H1 (cell line): ENCODE data around the gene SSTR3. TPM values are rescaled to one million over a fixed set of nuclear protein-coding genes. Genes with fewer than 3 reads are reported as not detected.

Experiments used
- CTCF ChIA-PET: fragments of 300-600 bp; sonication (Branson Sonifier 250); formaldehyde crosslinking; loops from one replicate; lab custom pipeline; 2021; ENCODE audit not compliant: partially characterized antibody; lab: Charles Lee
- POLR2A ChIA-PET: fragments of 300-600 bp; sonication (Branson Sonifier 250); formaldehyde crosslinking; loops from one replicate; lab custom pipeline; 2021; ENCODE audit warnings: inconsistent platforms; ENCODE audit not compliant: partially characterized antibody; lab: Charles Lee
- DNase-seq, 2 experiments: peaks; one replicate each; pipeline versions ENCODE4 v3.0.0 to v3.0.0-alpha.2; 2010 to 2022; ENCODE audit warnings: low spot score in 2 of 2, low read depth in 1 of 2, mixed read lengths in 1 of 2
- FAIRE-seq: peaks from 2 replicates; lab custom pipeline; 2011; peaks lifted over from hg19 to GRCh38; lab: Jason Lieb, UNC
- H2AFZ ChIP-seq: 2 replicates; pipeline ENCODE4 v1.8.1; 2012; ENCODE audit warnings: low read length, inconsistent platforms
- H2AK5ac ChIP-seq: 2 replicates; pipeline ENCODE4 v1.6.1; 2013; ENCODE audit warnings: low read depth, low read length
- H2BK120ac ChIP-seq: replicated peaks from 2 replicates; pipeline ENCODE3; 2013; ENCODE audit warnings: low read depth, low read length, inconsistent platforms
- H2BK12ac ChIP-seq: 2 replicates; pipeline ENCODE4 v1.6.1; 2013; ENCODE audit warnings: low read depth, low read length
- H2BK15ac ChIP-seq: 2 replicates; pipeline ENCODE4 v1.6.1; 2013; ENCODE audit warnings: low read length
- H2BK20ac ChIP-seq: 2 replicates; pipeline ENCODE4 v1.6.1; 2013; ENCODE audit warnings: low read length
- H2BK5ac ChIP-seq: 2 replicates; pipeline ENCODE4 v1.6.1; 2013; ENCODE audit warnings: low read depth, low read length
- H3K14ac ChIP-seq: 2 replicates; pipeline ENCODE4 v1.6.1; 2013; ENCODE audit warnings: inconsistent platforms; ENCODE audit not compliant: insufficient read length
- H3K18ac ChIP-seq: 2 replicates; pipeline ENCODE4 v1.6.1; 2013; ENCODE audit warnings: low read length; ENCODE audit errors: extremely low read depth
- H3K23ac ChIP-seq: 2 replicates; pipeline ENCODE4 v1.6.1; 2013; ENCODE audit warnings: inconsistent platforms; ENCODE audit not compliant: insufficient read length
- H3K23me2 ChIP-seq: 2 replicates; pipeline ENCODE4 v1.6.1; 2013; ENCODE audit warnings: low read depth, low read length
- H3K27ac ChIP-seq: 2 replicates; pipeline ENCODE4 v1.6.1; 2011; ENCODE audit warnings: low read depth, low read length, inconsistent platforms
- H3K27me3 ChIP-seq, 4 experiments: replicated peaks in 1 of 4; 1 replicate in 1 of 4; 2 replicates in 3 of 4; pipeline versions ENCODE4 v1.6.1 to v1.8.1; 2011 to 2013; ENCODE audit warnings: low read length in 3 of 4, mild to moderate bottlenecking in 3 of 4, inconsistent platforms in 2 of 4, mixed read lengths in 2 of 4, moderate library complexity in 1 of 4; ENCODE audit not compliant: control insufficient read depth in 3 of 4, insufficient read depth in 3 of 4; ENCODE audit errors: extremely low read depth in 1 of 4
- H3K36me3 ChIP-seq, 4 experiments: 2 replicates each; pipeline versions ENCODE4 v1.6.1 to v1.8.1; 2011 to 2013; ENCODE audit warnings: mild to moderate bottlenecking in 4 of 4, low read length in 3 of 4, moderate library complexity in 2 of 4, control low read depth in 1 of 4, inconsistent platforms in 1 of 4; ENCODE audit not compliant: insufficient read depth in 4 of 4, control insufficient read depth in 2 of 4
- H3K4ac ChIP-seq: replicated peaks from 2 replicates; pipeline ENCODE3; 2013; ENCODE audit warnings: low read length, low read depth, mixed read lengths, inconsistent platforms; ENCODE audit not compliant: insufficient read length
- H3K4me1 ChIP-seq, 4 experiments: replicated peaks in 1 of 4; 1 replicate in 1 of 4; 2 replicates in 3 of 4; pipeline versions ENCODE4 v1.6.1 to v1.8.1; 2011 to 2013; ENCODE audit warnings: low read length in 3 of 4, inconsistent platforms in 2 of 4, mixed read lengths in 1 of 4; ENCODE audit not compliant: insufficient read depth in 4 of 4, control insufficient read depth in 3 of 4
- H3K4me2 ChIP-seq, 2 experiments: 2 replicates each; pipeline versions ENCODE4 v1.6.1 to v1.8.1; 2011 to 2013; ENCODE audit warnings: low read depth in 2 of 2, low read length in 2 of 2, control low read depth in 1 of 2, inconsistent platforms in 1 of 2, mild to moderate bottlenecking in 1 of 2; ENCODE audit not compliant: insufficient read depth in 1 of 2
- H3K4me3 ChIP-seq, 4 experiments: fragments of 200-600, 300-600 bp in 1 of 4; sonication (generic), shearing (Covaris generic), sonication (Bioruptor Twin) in 1 of 4; 2 replicates each; pipeline versions ENCODE4 v1.5.1 to v1.8.1; 2011 to 2016; ENCODE audit warnings: low read length in 4 of 4, low read depth in 3 of 4, control low read depth in 2 of 4, inconsistent platforms in 2 of 4, mild to moderate bottlenecking in 2 of 4, mixed read lengths in 1 of 4, moderate library complexity in 1 of 4; ENCODE audit not compliant: insufficient read depth in 2 of 4; ENCODE audit errors: extremely low read depth in 1 of 4
- H3K56ac ChIP-seq: replicated peaks from 2 replicates; pipeline ENCODE3; 2013; ENCODE audit warnings: low read depth, mild to moderate bottlenecking, mixed read lengths, low read length, inconsistent platforms; ENCODE audit not compliant: insufficient read length
- H3K79me1 ChIP-seq: 2 replicates; pipeline ENCODE4 v1.6.1; 2013; ENCODE audit warnings: low read depth, low read length, control low read depth
- H3K79me2 ChIP-seq, 2 experiments: 2 replicates each; pipeline versions ENCODE4 v1.6.1 to v1.8.1; 2012 to 2013; ENCODE audit warnings: low read length in 2 of 2, mild to moderate bottlenecking in 2 of 2, inconsistent platforms in 1 of 2; ENCODE audit not compliant: insufficient read depth in 2 of 2, control insufficient read depth in 1 of 2
- H3K9ac ChIP-seq, 4 experiments: replicated peaks in 1 of 4; 1 replicate in 1 of 4; 2 replicates in 3 of 4; pipeline versions ENCODE4 v1.6.1 to v1.8.1; 2011 to 2013; ENCODE audit warnings: low read depth in 3 of 4, low read length in 3 of 4, control low read depth in 2 of 4, mild to moderate bottlenecking in 2 of 4, moderate library complexity in 2 of 4, inconsistent platforms in 1 of 4; ENCODE audit errors: extremely low read depth in 1 of 4
- H3K9me3 ChIP-seq, 2 experiments: 2 replicates each; pipeline versions ENCODE4 v1.6.1 to v1.8.1; 2012 to 2013; ENCODE audit warnings: mild to moderate bottlenecking in 2 of 2, moderate library complexity in 2 of 2, control low read depth in 1 of 2, inconsistent platforms in 1 of 2, low read depth in 1 of 2, low read length in 1 of 2, mixed read lengths in 1 of 2; ENCODE audit not compliant: insufficient read depth in 2 of 2
- H4K20me1 ChIP-seq, 2 experiments: replicated peaks in 1 of 2; 2 replicates each; pipeline versions ENCODE3 to v1.8.1; 2011 to 2013; ENCODE audit warnings: inconsistent platforms in 2 of 2, low read length in 2 of 2, mild to moderate bottlenecking in 1 of 2; ENCODE audit not compliant: insufficient read depth in 2 of 2, control insufficient read depth in 1 of 2
- H4K5ac ChIP-seq: 2 replicates; pipeline ENCODE4 v1.6.1; 2013; ENCODE audit warnings: low read length, low read depth, mixed read lengths, inconsistent platforms; ENCODE audit not compliant: insufficient read length
- H4K8ac ChIP-seq: 2 replicates; pipeline ENCODE4 v1.8.0; 2013; ENCODE audit warnings: mild to moderate bottlenecking, moderate library complexity, low read length, inconsistent platforms; ENCODE audit not compliant: insufficient read depth; ENCODE audit errors: extremely low read depth
- H4K91ac ChIP-seq: replicated peaks from 2 replicates; pipeline ENCODE3; 2013; ENCODE audit warnings: low read length, mixed read lengths, inconsistent platforms; ENCODE audit not compliant: insufficient read length
- CTCF ChIP-seq, 3 experiments: IDR thresholded peaks; 1 replicate in 2 of 3; 2 replicates in 1 of 3; pipeline versions ENCODE4 v1.5.1 to v1.6.1; 2011; ENCODE audit warnings: low read length in 3 of 3, mild to moderate bottlenecking in 3 of 3, inconsistent platforms in 2 of 3, low read depth in 1 of 3, moderate library complexity in 1 of 3; ENCODE audit not compliant: insufficient read depth in 1 of 3; ENCODE audit errors: control extremely low read depth in 1 of 3
- HDAC2 ChIP-seq, 2 experiments: fragments of 300-600 bp in 1 of 2; sonication (generic) in 1 of 2; IDR thresholded peaks; 2 replicates each; pipeline ENCODE4 v1.6.1; 2011 to 2012; ENCODE audit warnings: low read depth in 2 of 2, low read length in 2 of 2, mild to moderate bottlenecking in 2 of 2, moderate library complexity in 2 of 2, borderline replicate concordance in 1 of 2, inconsistent platforms in 1 of 2
- RAD21 ChIP-seq, 2 experiments: IDR thresholded peaks in 1 of 2; conservative IDR thresholded peaks in 1 of 2; 2 replicates each; pipeline ENCODE4 v1.6.1; 2011; ENCODE audit warnings: low read depth in 2 of 2, low read length in 2 of 2, improper control_type of control experiment in 1 of 2, inconsistent platforms in 1 of 2, mild to moderate bottlenecking in 1 of 2, moderate library complexity in 1 of 2
- TAF7 ChIP-seq: optimal IDR thresholded peaks from 2 replicates; pipeline ENCODE3; 2011; ENCODE audit warnings: low read depth, mild to moderate bottlenecking, inconsistent platforms, low read length, moderate library complexity, borderline replicate concordance
- TCF12 ChIP-seq: IDR thresholded peaks from 2 replicates; pipeline ENCODE4 v1.6.1; 2011; ENCODE audit warnings: low read depth, mild to moderate bottlenecking, low read length
- WGBS, 2 experiments: shearing (Covaris generic) in 1 of 2; methylation state at CpG; one replicate each; pipeline versions ENCODE4 v1.1.6 to v1.1.7; 2013 to 2015; ENCODE audit warnings: low lambda C conversion rate in 2 of 2, mixed read lengths in 2 of 2, inconsistent platforms in 1 of 2, low coverage in 1 of 2, missing lambda C conversion rate in 1 of 2; ENCODE audit not compliant: insufficient replicate concordance in 2 of 2, insufficient coverage in 1 of 2, insufficient read length in 1 of 2; ENCODE audit errors: extremely low coverage in 1 of 2, missing lambda C conversion rate in 1 of 2; 5-methylcytosine and 5-hydroxymethylcytosine counted together
- polyA plus RNA-seq, 7 experiments: library from polyadenylated mRNA; depleted of rRNA in 3 of 7; stranded (reverse) in 5 of 7; unstranded in 2 of 7; fragments of >200 nt in 5 of 7; fragments of 200-250 nt in 2 of 7; gene quantifications; 1 replicate in 5 of 7; 2 replicates in 1 of 7; 4 replicates in 1 of 7; pipeline versions ENCODE4 v1.2.1 to v1.2.3, GENCODE V29; 2011 to 2013; ENCODE audit warnings: missing spikeins in 2 of 7, mixed read lengths in 2 of 7
- total RNA-seq: library from RNA; stranded (reverse); fragmentation: NEBNext Ultra II Directional; extraction: Animal tissue kit (Norgen Biotek cat#: 25700); gene quantifications from 2 replicates; pipeline ENCODE4 v1.2.1, GENCODE V29; 2021

Gene SSTR3
- total and polyA plus RNA-seq, 2 of the 8 experiments (the other 6 are each of a cell fraction or from before 2014, with no cell fraction given), result 0.22 to 0.77 TPM

- H4K5ac ChIP-seq, result no peak overlapping the region
- FAIRE-seq, result no peak
These were observed 40.9 kb upstream of the SSTR3 start for GRCh38 chr22:37253126-37253660.

More at GRCh38 chr22:37253126-37253660, 40.9 kb upstream of the SSTR3 start:
- Histone ChIP-seq H4K20me1 (no peaks in the 10 kb centered on the region), H3K23me2 (no peaks in the 10 kb centered on the region), H2AK5ac (no peak overlapping the region), H3K18ac (no peak overlapping the region), H3K9ac (no peak overlapping the region), H4K8ac (no peak overlapping the region), H2BK20ac (no peak overlapping the region), H3K27me3 (no peaks in the 10 kb centered on the region), H3K23ac (no peak overlapping the region), H3K79me2 (no peaks in the 10 kb centered on the region), H3K4ac (no peak overlapping the region), H2BK12ac (no peak overlapping the region), H2BK15ac (no peak overlapping the region), H4K91ac (no peak overlapping the region), H3K4me1 (no peaks in the 10 kb centered on the region), H3K4me3 (no peak overlapping the region), H3K56ac (no peak overlapping the region), H3K4me2 (no peak overlapping the region), H3K9me3 (no peaks in the 10 kb centered on the region), H3K79me1 (no peaks in the 10 kb centered on the region), H2AFZ (no peak overlapping the region; the same call in 1 of the 2 replicates), H2BK120ac (no peak overlapping the region), H2BK5ac (no peak overlapping the region), H3K14ac (no peak overlapping the region), H3K36me3 (no peaks in the 10 kb centered on the region), H3K27ac (no peak overlapping the region)
- POLR2A ChIA-PET, result interaction anchor here (1.1 kb wide), 1 partner anchor 53 kb away, joined by 3 read pairs; no protein-coding TSS in a partner anchor
- 63% methylated on average over 7 of the region's 7 CpGs; no CpG with 5 or more reads in 1 of the 2 experiments for WGBS, 2 experiments
- CTCF ChIA-PET, result interaction anchor here (0.8 to 1.5 kb wide), 5 partner anchors 9 to 122 kb away, joined by 3 to 4 read pairs (median 4); partner anchors contain the start of gene RAC2
- TF ChIP-seq RAD21 (IDR thresholded peaks at IDR 0.05 in 1 of 2, conservative IDR thresholded peaks at IDR 0.05 in 1 of 2; ENCODE audit: low read depth in 2 of 2, low read length in 2 of 2) (no peak; a peak in 1 of 4 replicates), TCF12 (no peak), HDAC2 (IDR thresholded peaks at IDR 0.05; ENCODE audit: borderline replicate concordance in 1 of 2, low read depth in 2 of 2, low read length in 2 of 2) (no peak), TAF7 (no peak), CTCF (IDR thresholded peaks at IDR 0.05; ENCODE audit: control extremely low read depth in 1 of 3, insufficient read depth in 1 of 3, low read depth in 1 of 3, low read length in 3 of 3) (peak in 1 of 3 experiments; percentile 42; a peak in 1 of 4 replicates)
- DNase-seq, result no peak
